Measurements from ENCODE around the gene CACNG8. TPM values are rescaled to one million over a fixed set of nuclear protein-coding genes. Genes with fewer than 3 reads are reported as not detected.
"Not testable (repeated sequence)": the region's sequence is repeated elsewhere in the genome, so short reads cannot be mapped to it uniquely, and the experiment has no call there.

The CACNG8 gene
- total RNA-seq, 2 donors from 2014 or later, result 0.48 to 4.8 TPM

- H3K36me3 ChIP-seq (ENCODE audit: control insufficient read depth, insufficient read depth, low read length), result no peaks in the 10 kb centered on the region
- H3K27me3 ChIP-seq (ENCODE audit: control insufficient read depth, insufficient read depth, low read length, poor library complexity, severe bottlenecking), result no peaks in the 10 kb centered on the region
- H3K9me3 ChIP-seq (ENCODE audit: control insufficient read depth, low read length), result no peaks in the 10 kb centered on the region
- peak; percentile 78 for TF ChIP-seq CTCF (conservative IDR thresholded peaks at IDR 0.05)
- Mint-ChIP-seq H3K27me3 (ENCODE audit: insufficient read depth) (no peaks in the 10 kb centered on the region), H3K9me3 (no peaks in the 10 kb centered on the region), H3K27ac (no peak overlapping the region), H3K4me3 (no peak overlapping the region), H3K4me1 (peaks cover 18% of the 10 kb centered on the region), H3K36me3 (ENCODE audit: low read depth) (no peaks in the 10 kb centered on the region)
- 65 to 68% methylated on average over 8 to 9 of the region's 9 CpGs for WGBS, 2 experiments (ENCODE audit: insufficient coverage in 1 of 2, insufficient read length in 1 of 2)
- no peaks in the 10 kb centered on the region for H3K4me1 ChIP-seq (ENCODE audit: control insufficient read depth, insufficient read depth, low read length)
- peak; percentile 92 for DNase-seq
- H3K27ac ChIP-seq (ENCODE audit: low read depth, low read length), result no peak overlapping the region
- H3K9ac ChIP-seq (ENCODE audit: extremely low read depth, low read length, poor library complexity, severe bottlenecking), result no peak overlapping the region
- H3K4me3 ChIP-seq (ENCODE audit: low read length), result no peak overlapping the region
These were observed 67.3 kb downstream of the CACNG8 start for GRCh38 chr19:54029930-54030490.

- Histone ChIP-seq H3K36me3 (ENCODE audit: control insufficient read depth, insufficient read depth, low read length) (no peaks in the 10 kb centered on the region), H3K4me1 (ENCODE audit: control insufficient read depth, insufficient read depth, low read length) (no peaks in the 10 kb centered on the region), H3K4me3 (ENCODE audit: low read length) (no peak overlapping the region), H3K9me3 (ENCODE audit: control insufficient read depth, low read length) (no peaks in the 10 kb centered on the region), H3K27ac (ENCODE audit: low read depth, low read length) (no peak overlapping the region), H3K9ac (ENCODE audit: extremely low read depth, low read length, poor library complexity, severe bottlenecking) (no peak overlapping the region), H3K27me3 (ENCODE audit: control insufficient read depth, insufficient read depth, low read length, poor library complexity, severe bottlenecking) (no peaks in the 10 kb centered on the region)
- peaks cover 28% of the 10 kb centered on the region for H3K4me1 Mint-ChIP-seq
- no peak overlapping the region for H3K4me3 Mint-ChIP-seq
- TF ChIP-seq CTCF (conservative IDR thresholded peaks at IDR 0.05), result peak; percentile 76
- no peak overlapping the region for H3K27ac Mint-ChIP-seq
- no peaks in the 10 kb centered on the region for H3K36me3 Mint-ChIP-seq (ENCODE audit: low read depth)
- H3K27me3 Mint-ChIP-seq (ENCODE audit: insufficient read depth), result no peaks in the 10 kb centered on the region
- H3K9me3 Mint-ChIP-seq, result no peaks in the 10 kb centered on the region
- DNase-seq, result peak; percentile 59
- WGBS, 2 experiments (ENCODE audit: insufficient coverage in 1 of 2, insufficient read length in 1 of 2), result 68 to 74% methylated on average over 12 to 13 of the region's 13 CpGs
These were observed 68.3 kb downstream of the CACNG8 start for GRCh38 chr19:54030895-54031586.

GRCh38 chr19:54035215-54036178 lies 72.8 kb downstream of the CACNG8 start:
- Mint-ChIP-seq H3K9me3 (no peaks in the 10 kb centered on the region), H3K27me3 (ENCODE audit: insufficient read depth) (no peaks in the 10 kb centered on the region), H3K4me1 (peaks cover 19% of the 10 kb centered on the region), H3K4me3 (no peak overlapping the region), H3K27ac (peak overlapping the region; percentile 90), H3K36me3 (ENCODE audit: low read depth) (no peaks in the 10 kb centered on the region)
- Histone ChIP-seq H3K4me1 (ENCODE audit: control insufficient read depth, insufficient read depth, low read length) (no peaks in the 10 kb centered on the region), H3K27ac (ENCODE audit: low read depth, low read length) (peak overlapping the region; percentile 44), H3K9me3 (ENCODE audit: control insufficient read depth, low read length) (no peaks in the 10 kb centered on the region), H3K4me3 (ENCODE audit: low read length) (no peak overlapping the region), H3K27me3 (ENCODE audit: control insufficient read depth, insufficient read depth, low read length, poor library complexity, severe bottlenecking) (no peaks in the 10 kb centered on the region), H3K9ac (ENCODE audit: extremely low read depth, low read length, poor library complexity, severe bottlenecking) (no peak overlapping the region), H3K36me3 (ENCODE audit: control insufficient read depth, insufficient read depth, low read length) (no peaks in the 10 kb centered on the region)
- peak; percentile 81 for DNase-seq
- WGBS, 2 experiments (ENCODE audit: insufficient coverage in 1 of 2, insufficient read length in 1 of 2), result 13 to 37% methylated on average over 2 to 4 of the region's 4 CpGs
- TF ChIP-seq CTCF (conservative IDR thresholded peaks at IDR 0.05), result no peak

- not testable (repeated sequence) for DNase-seq; H3K4me1 ChIP-seq (ENCODE audit: control insufficient read depth, insufficient read depth, low read length); H3K36me3 Mint-ChIP-seq (ENCODE audit: low read depth); H3K36me3 ChIP-seq (ENCODE audit: control insufficient read depth, insufficient read depth, low read length); H3K27me3 Mint-ChIP-seq (ENCODE audit: insufficient read depth); H3K9me3 Mint-ChIP-seq; H3K27me3 ChIP-seq (ENCODE audit: control insufficient read depth, insufficient read depth, low read length, poor library complexity, severe bottlenecking); H3K4me3 ChIP-seq (ENCODE audit: low read length); H3K9ac ChIP-seq (ENCODE audit: extremely low read depth, low read length, poor library complexity, severe bottlenecking); H3K27ac Mint-ChIP-seq; H3K4me3 Mint-ChIP-seq; H3K27ac ChIP-seq (ENCODE audit: low read depth, low read length); H3K9me3 ChIP-seq (ENCODE audit: control insufficient read depth, low read length)
- WGBS, 2 experiments (ENCODE audit: insufficient coverage in 1 of 2, insufficient read length in 1 of 2), result 87 to 94% methylated on average over 4 to 5 of the region's 5 CpGs
- peaks cover 16% of the 10 kb centered on the region for H3K4me1 Mint-ChIP-seq
These were observed 73.8 kb downstream of the CACNG8 start for GRCh38 chr19:54036542-54036941.
